Activated T-cell treated with anti-CD3 and anti-CD28 coated beads for 48 hours (primary cell): ENCODE data around the gene RGPD4.

Source experiments
- DNase-seq: peaks from one replicate; pipeline ENCODE4 v3.0.0-alpha.2; 2020; ENCODE audit warnings: low read depth

Gene RGPD4

DNA sequence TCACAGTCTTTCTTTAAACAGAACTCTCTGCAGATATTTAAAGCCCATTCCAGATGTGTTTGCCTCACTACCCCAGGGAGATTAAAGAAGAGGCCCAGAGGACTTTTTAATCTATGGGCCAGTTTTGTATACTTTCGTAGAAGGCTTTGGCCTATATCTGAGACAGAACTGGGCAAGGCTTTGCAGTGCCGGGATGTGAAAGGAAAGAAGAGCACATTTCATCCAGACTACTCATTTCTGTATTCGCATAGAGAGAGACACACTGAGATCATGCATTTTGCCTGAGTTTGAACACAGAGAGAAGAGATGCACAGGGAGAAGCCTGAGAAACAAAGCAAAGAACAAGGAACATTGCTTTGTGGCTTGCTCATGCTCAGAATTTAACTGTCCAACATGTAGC lies 104.7 kb downstream of the RGPD4 start:
- DNase-seq: no peak

DNA sequence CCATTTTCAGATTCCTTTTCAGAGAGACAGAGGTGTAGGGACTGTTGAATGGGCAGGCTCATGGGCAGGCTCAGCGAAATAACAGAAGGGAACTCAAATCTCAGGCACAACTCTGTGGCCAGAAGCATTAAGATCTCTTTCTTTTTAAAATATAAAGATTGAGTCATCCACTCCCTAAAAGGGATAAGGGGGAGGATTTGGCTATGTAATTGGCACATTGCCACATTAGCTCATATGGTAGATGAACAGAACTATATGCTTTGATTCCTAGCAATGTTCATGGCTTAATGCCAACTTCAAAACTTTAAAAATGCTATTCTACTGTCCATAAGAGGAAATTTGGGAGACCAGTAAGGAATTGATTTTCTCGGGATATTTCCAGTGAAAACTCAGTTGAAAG lies 105.8 kb downstream of the RGPD4 start:
- DNase-seq: no peak

DNA sequence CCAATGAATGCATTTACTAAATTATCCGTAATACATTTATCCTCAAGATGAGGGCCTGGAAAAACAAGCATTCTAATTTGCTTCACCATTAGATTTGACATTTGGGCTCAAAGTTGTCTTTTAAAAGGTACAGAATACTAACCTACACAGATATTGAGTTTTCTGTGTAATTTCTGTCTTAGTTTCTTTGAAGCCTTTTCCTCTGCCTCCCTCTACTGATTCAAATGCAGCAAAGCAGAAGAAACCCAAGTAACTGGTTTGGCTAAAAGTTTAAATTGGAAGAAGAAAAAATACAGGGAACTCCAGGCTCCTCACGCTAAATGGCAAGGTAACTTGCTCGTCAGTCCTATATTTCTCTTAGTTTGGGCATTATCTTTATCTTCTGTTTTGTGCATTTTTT lies 106.3 kb downstream of the RGPD4 start:
- DNase-seq: no peak

DNA sequence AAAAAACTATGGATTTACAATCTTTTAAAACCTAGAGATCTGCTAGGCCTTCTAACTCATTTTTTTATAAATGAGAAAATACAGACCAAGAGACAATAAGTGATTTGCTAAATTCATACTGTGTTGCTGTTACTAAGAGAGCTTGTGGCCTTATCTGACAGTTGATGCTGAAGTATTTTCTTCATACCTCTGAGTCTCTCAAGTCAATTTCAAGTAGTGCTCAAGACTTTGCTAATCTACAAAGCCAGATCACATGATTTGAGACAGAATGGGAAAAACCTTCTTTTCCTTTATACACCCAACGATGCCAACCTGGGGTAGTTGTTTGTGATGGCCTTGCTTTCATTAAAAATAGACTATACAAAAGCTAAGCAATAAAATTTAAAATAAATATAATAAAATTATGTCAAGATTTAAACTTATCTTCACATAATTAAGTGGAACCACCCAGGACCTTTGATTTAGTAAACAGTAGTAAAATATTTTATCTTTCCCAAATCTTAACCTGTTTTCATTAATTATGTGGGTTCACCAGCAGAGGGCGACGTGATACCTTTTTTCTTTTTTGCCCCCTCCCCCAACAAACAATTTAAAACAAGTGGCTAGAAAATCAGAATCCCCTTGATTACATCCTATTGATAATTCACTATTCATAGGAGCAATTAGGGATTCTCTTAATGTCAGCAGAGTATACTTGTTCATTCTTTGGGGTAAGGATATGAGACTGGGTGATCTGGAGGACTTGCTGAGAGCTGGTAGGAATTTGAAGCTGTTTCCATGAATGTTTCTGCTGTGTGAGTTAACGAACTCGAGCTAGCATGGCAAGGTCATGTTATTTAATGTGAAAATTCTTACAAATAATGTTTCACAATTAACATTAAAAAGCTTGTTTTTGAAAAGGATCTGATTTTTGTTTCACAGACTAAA lies 110.0 kb downstream of the RGPD4 start:
- no peak for DNase-seq
